ENCODE results near the gene FGFBP1. TPM values are rescaled to one million over a fixed set of nuclear protein-coding genes. Genes with fewer than 3 reads are reported as not detected.

FGFBP1 gene
- total RNA-seq, 2 experiments from 2014 or later: not detected

GRCh38 chr4:15894921-15895916 lies 43.3 kb downstream of the FGFBP1 start:
- Histone ChIP-seq H3K27ac (ENCODE audit: low read depth in 1 of 2, low read length in 2 of 2) (no peak overlapping the region), H3K27me3 (ENCODE audit: control insufficient read depth in 1 of 2, insufficient read depth in 2 of 2, low read length in 2 of 2) (peaks cover 6 to 12% of the 10 kb centered on the region in 2 experiments), H3K9me3 (ENCODE audit: control insufficient read depth in 1 of 2, insufficient read depth in 1 of 2, low read length in 2 of 2) (no peaks in the 10 kb centered on the region), H3K4me3 (ENCODE audit: low read length) (no peak overlapping the region), H3K36me3 (ENCODE audit: insufficient read depth, low read length) (no peaks in the 10 kb centered on the region), H3K4me1 (ENCODE audit: insufficient read depth, low read length) (no peaks in the 10 kb centered on the region)
- ChIA-PET POLR2A (no interaction called here), CTCF (no interaction called here)
- Mint-ChIP-seq H3K27me3 (peaks cover 23% of the 10 kb centered on the region), H3K36me3 (ENCODE audit: low read depth) (no peaks in the 10 kb centered on the region), H3K4me3 (no peak overlapping the region), H3K4me1 (ENCODE audit: low read depth) (no peaks in the 10 kb centered on the region), H3K27ac (no peak overlapping the region), H3K9me3 (no peaks in the 10 kb centered on the region)
- intact Hi-C loops (cut with DNase I, micrococcal nuclease): no loop called here
- DNase-seq (no peak), ATAC-seq (ENCODE audit: poor library complexity) (no peak)
- no peak for TF ChIP-seq CTCF (IDR thresholded peaks at IDR 0.05)

GRCh38 chr4:15894393-15894792 lies 44.1 kb downstream of the FGFBP1 start:
- H3K36me3 ChIP-seq (ENCODE audit: insufficient read depth, low read length): no peaks in the 10 kb centered on the region
- H3K4me1 ChIP-seq (ENCODE audit: insufficient read depth, low read length): no peaks in the 10 kb centered on the region
- Mint-ChIP-seq H3K4me1 (ENCODE audit: low read depth) (no peaks in the 10 kb centered on the region), H3K4me3 (no peak overlapping the region), H3K9me3 (no peaks in the 10 kb centered on the region), H3K27ac (no peak overlapping the region), H3K27me3 (peaks cover 19% of the 10 kb centered on the region), H3K36me3 (ENCODE audit: low read depth) (no peaks in the 10 kb centered on the region)
- ChIA-PET CTCF (no interaction called here), POLR2A (no interaction called here)
- peaks cover 5 to 12% of the 10 kb centered on the region in 2 experiments for H3K27me3 ChIP-seq (ENCODE audit: control insufficient read depth in 1 of 2, insufficient read depth in 2 of 2, low read length in 2 of 2)
- TF ChIP-seq CTCF (IDR thresholded peaks at IDR 0.05): no peak
- H3K27ac ChIP-seq (ENCODE audit: low read depth in 1 of 2, low read length in 2 of 2): no peak overlapping the region
- no peaks in the 10 kb centered on the region for H3K9me3 ChIP-seq (ENCODE audit: control insufficient read depth in 1 of 2, insufficient read depth in 1 of 2, low read length in 2 of 2)
- H3K4me3 ChIP-seq (ENCODE audit: low read length): no peak overlapping the region
- intact Hi-C loops (cut with DNase I, micrococcal nuclease): no loop called here
- DNase-seq (no peak), ATAC-seq (ENCODE audit: poor library complexity) (no peak)

GRCh38 chr4:15893962-15894361 lies 44.6 kb downstream of the FGFBP1 start:
- no peak overlapping the region for H3K4me3 Mint-ChIP-seq
- Histone ChIP-seq H3K4me1 (ENCODE audit: insufficient read depth, low read length) (no peaks in the 10 kb centered on the region), H3K27ac (ENCODE audit: low read depth in 1 of 2, low read length in 2 of 2) (no peak overlapping the region), H3K36me3 (ENCODE audit: insufficient read depth, low read length) (no peaks in the 10 kb centered on the region), H3K4me3 (ENCODE audit: low read length) (no peak overlapping the region), H3K9me3 (ENCODE audit: control insufficient read depth in 1 of 2, insufficient read depth in 1 of 2, low read length in 2 of 2) (no peaks in the 10 kb centered on the region), H3K27me3 (ENCODE audit: control insufficient read depth in 1 of 2, insufficient read depth in 2 of 2, low read length in 2 of 2) (peaks cover 4 to 12% of the 10 kb centered on the region in 2 experiments)
- no peak for ATAC-seq (ENCODE audit: poor library complexity)
- ChIA-PET CTCF (no interaction called here), POLR2A (no interaction called here)
- H3K27ac Mint-ChIP-seq: no peak overlapping the region
- peaks cover 16% of the 10 kb centered on the region for H3K27me3 Mint-ChIP-seq
- H3K36me3 Mint-ChIP-seq (ENCODE audit: low read depth): no peaks in the 10 kb centered on the region
- no peaks in the 10 kb centered on the region for H3K4me1 Mint-ChIP-seq (ENCODE audit: low read depth)
- no peaks in the 10 kb centered on the region for H3K9me3 Mint-ChIP-seq
- no peak for DNase-seq
- intact Hi-C loops (cut with DNase I, micrococcal nuclease): no loop called here
- TF ChIP-seq CTCF (IDR thresholded peaks at IDR 0.05): no peak
